Mucosa of descending colon (tissue), 3 donors: ENCODE results near the gene NTSR1. TPM values are rescaled to one million over a fixed set of nuclear protein-coding genes. Genes with fewer than 3 reads are reported as not detected.

ENCODE experiments used
- ATAC-seq: fragments of 200-7000 bp; cut with Tn5 transposase; one replicate; pipeline ENCODE4 v1.9.1; 2020; ENCODE audit warnings: mild to moderate bottlenecking, moderate library complexity
- DNase-seq, 3 donors: peaks; one replicate each; pipeline ENCODE4 v3.0.0-alpha.2; 2020
- H3K36me3 ChIP-seq: fragments of 200-600 bp; one replicate; pipeline ENCODE4 v1.8.0; 2021; ENCODE audit warnings: low read depth, mild to moderate bottlenecking
- H3K4me1 ChIP-seq: fragments of 200-600 bp; one replicate; pipeline ENCODE4 v1.8.0; 2021; ENCODE audit warnings: low read depth, mild to moderate bottlenecking
- H3K4me3 ChIP-seq: fragments of 200-600 bp; one replicate; pipeline ENCODE4 v1.8.0; 2021; ENCODE audit warnings: mild to moderate bottlenecking
- H3K9me3 ChIP-seq: fragments of 200-600 bp; one replicate; pipeline ENCODE4 v1.8.0; 2021; ENCODE audit warnings: mild to moderate bottlenecking
- intact Hi-C, 2 donors: fragments of 100-400 bp; cut with DNase I in 1 of 2; cut with micrococcal nuclease in 1 of 2; formaldehyde crosslinking; loops; one replicate each; pipeline versions ENCODE4 v1.11.0 to v1.11.1; 2022; cut with DNase I, micrococcal nuclease
- total RNA-seq, 3 donors: library from RNA; stranded (reverse); fragmentation: NEBNext Ultra II Directional in 2 of 3; extraction: Animal tissue kit (Norgen Biotek cat#: 25700) in 2 of 3; gene quantifications; one replicate each; pipeline versions ENCODE4 v1.2.1 to v1.2.4, GENCODE V29; 2021 to 2023
- TF ChIP-seq, protein P1 (sequence below): fragments of 200-600 bp; IDR thresholded peaks from one replicate; pipeline ENCODE4 v1.8.0; 2022; ENCODE audit warnings: antibody characterized with exemption, mild to moderate bottlenecking
- donor health status: DM: no; HTN: no; CAD: no; lungs with moderate emphysema.
- donor health status: DM: no; HTN: no; CAD: no.
- donor health status: DM: no; HTN: yes; CAD: no.

The NTSR1 gene
- total RNA-seq, 3 donors from 2014 or later, result 0.31 to 22.1 TPM; not detected in 1

DNA sequence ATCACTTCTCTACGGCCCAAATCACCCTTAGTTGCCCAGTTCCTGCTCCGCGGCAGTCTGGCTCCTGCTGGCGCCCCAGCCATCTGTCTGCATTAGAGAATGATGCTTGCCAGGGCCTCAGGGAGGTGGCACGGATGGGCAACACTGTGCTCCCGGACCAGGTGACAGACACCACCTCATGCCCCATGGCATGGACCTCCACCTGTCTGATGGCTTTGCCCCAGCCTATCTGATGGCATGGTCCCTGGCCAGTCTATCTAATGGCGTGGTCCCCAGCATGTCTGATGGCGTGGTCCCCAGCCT, 68.8 kb downstream of the NTSR1 start:
- ATAC-seq (no peak), DNase-seq (no peak)
- Histone ChIP-seq H3K4me3 (no peak overlapping the region), H3K4me1 (peaks cover 3% of the 10 kb centered on the region), H3K36me3 (no peaks in the 10 kb centered on the region), H3K9me3 (no peaks in the 10 kb centered on the region)
- intact Hi-C loops, result no loop called here
- TF ChIP-seq, protein P1, sequence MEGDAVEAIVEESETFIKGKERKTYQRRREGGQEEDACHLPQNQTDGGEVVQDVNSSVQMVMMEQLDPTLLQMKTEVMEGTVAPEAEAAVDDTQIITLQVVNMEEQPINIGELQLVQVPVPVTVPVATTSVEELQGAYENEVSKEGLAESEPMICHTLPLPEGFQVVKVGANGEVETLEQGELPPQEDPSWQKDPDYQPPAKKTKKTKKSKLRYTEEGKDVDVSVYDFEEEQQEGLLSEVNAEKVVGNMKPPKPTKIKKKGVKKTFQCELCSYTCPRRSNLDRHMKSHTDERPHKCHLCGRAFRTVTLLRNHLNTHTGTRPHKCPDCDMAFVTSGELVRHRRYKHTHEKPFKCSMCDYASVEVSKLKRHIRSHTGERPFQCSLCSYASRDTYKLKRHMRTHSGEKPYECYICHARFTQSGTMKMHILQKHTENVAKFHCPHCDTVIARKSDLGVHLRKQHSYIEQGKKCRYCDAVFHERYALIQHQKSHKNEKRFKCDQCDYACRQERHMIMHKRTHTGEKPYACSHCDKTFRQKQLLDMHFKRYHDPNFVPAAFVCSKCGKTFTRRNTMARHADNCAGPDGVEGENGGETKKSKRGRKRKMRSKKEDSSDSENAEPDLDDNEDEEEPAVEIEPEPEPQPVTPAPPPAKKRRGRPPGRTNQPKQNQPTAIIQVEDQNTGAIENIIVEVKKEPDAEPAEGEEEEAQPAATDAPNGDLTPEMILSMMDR, result no peak

DNA sequence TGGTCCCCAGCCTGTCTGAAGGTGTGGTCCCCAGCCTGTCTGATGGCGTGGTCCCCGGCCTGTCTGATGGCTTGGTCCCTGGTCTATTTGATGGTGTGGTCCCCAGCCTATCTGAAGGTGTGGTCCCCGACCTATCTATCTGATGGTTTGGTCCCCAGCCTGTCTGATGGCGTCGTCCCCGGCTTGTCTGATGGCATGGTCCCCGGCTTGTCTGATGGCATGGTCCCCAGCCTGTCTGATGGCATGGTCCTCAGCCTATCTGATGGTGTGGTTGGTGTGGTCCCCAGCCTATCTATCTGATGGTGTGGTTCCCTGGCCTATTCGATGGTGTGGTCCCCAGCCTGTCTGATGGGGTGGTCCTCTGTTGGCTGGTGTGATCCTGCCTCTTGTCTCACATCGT, 69.4 kb downstream of the NTSR1 start:
- Histone ChIP-seq H3K4me3 (no peak overlapping the region), H3K4me1 (peaks cover 3% of the 10 kb centered on the region), H3K36me3 (no peaks in the 10 kb centered on the region), H3K9me3 (no peaks in the 10 kb centered on the region)
- intact Hi-C loops, result no loop called here
- TF ChIP-seq, protein P1, result no peak
- ATAC-seq (no peak), DNase-seq (no peak)

DNA sequence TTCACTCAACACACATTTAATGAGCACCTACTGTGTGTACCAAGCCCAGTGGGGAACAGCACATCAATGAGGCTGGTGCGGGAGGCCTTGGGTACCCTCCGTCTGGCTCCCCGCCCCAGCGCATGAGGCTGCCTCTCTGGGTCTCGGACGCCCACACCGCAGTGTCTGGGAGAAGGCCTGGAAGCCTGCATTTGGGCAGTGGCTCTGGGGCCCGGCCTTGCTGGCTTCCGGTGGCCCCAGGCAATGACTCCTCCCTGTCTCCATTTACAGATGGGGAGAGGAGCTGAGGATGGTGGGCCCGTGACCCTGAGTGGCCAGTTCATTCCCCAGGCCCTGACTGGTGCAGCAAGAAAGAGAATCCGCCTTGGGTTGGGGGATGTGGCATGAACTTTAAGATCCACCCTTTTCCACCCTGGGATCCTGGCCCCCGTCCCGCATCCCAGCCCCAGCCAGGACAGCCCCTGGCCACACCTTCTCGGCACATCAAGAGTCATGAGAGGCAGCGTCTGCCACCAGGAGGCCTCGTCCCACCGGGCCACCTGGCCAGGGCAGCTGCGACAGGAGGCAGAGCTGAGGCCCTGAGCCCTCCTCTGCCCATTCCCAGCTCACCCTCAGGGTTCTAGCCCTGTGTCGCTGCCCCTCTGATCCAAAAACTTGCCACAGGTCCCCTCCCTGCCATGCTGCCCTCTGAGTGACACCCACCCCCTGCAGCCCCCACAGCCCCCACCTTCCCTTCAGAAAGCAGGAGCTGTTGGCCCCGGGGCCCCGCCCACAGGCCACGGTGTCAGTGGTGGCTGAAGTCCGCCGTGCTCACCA, 70.2 kb downstream of the NTSR1 start:
- Histone ChIP-seq H3K4me3 (no peak overlapping the region), H3K4me1 (peaks cover 3% of the 10 kb centered on the region), H3K9me3 (no peaks in the 10 kb centered on the region), H3K36me3 (no peaks in the 10 kb centered on the region)
- ATAC-seq (no peak), DNase-seq (no peak)
- intact Hi-C loops, result no loop called here
- TF ChIP-seq, protein P1, result no peak

DNA sequence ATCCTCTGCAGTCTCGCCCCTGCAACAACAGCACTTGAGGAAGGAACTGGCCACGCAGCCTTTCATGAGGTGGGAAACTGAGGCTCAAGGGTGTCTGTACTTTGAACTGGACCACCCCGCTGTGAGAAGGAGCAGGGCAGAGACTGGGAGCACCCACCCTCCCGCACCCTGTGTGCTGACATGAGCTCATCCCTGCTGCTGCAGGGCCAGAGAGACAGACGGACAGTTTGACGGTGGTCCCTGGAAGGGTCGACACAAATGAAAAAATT, 70.7 kb downstream of the NTSR1 start:
- H3K4me1 ChIP-seq, result peaks cover 3% of the 10 kb centered on the region
- H3K9me3 ChIP-seq, result no peaks in the 10 kb centered on the region
- DNase-seq (no peak), ATAC-seq (no peak)
- intact Hi-C loops, result no loop called here
- TF ChIP-seq, protein P1, result no peak
- H3K4me3 ChIP-seq, result no peak overlapping the region
- no peaks in the 10 kb centered on the region for H3K36me3 ChIP-seq

DNA sequence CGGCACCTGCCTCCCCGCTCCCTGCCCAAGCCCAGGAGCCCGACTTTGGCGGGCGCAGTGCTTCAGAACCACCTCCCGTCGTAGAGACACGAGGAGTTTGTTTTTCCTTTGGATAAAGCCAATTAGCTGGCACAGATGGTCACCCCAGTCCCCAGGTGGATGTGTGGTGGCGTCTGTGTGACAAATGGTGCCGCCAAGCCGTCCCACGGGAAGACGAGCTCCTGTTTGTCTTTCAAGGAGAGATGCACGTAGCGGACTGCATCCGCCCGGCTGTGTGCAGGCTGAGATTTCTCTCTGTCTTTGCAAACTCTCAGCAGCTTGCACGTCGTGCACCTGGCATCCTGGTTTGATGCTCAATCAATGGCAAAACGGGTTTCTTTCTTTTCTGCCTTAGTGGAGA, 71.6 kb downstream of the NTSR1 start:
- ATAC-seq (no peak), DNase-seq (no peak)
- TF ChIP-seq, protein P1, result no peak
- no peaks in the 10 kb centered on the region for H3K36me3 ChIP-seq
- no peak overlapping the region for H3K4me3 ChIP-seq
- intact Hi-C loops, result no loop called here
- H3K9me3 ChIP-seq, result no peaks in the 10 kb centered on the region
- peaks cover 3% of the 10 kb centered on the region for H3K4me1 ChIP-seq

DNA sequence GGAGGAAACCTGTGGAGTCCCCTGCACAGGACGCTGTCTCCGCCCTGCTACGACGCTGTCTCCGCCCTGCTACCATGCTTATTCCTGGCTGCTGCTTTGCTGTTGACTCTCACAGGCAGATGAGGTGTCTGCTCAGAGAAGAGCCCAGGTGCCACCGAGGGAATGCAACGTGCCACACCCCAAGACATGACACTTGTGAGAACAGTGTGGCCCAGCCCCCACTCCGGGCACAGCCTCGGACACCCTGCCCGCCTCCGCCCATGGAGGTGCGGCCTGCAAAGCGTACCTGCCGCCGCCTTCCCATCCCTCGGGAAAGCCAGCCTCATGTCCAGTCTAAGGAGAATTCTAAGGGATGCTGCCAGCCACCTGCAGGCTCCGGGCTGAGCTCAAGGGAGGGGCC, 72.1 kb downstream of the NTSR1 start:
- no peak overlapping the region for H3K4me3 ChIP-seq
- ATAC-seq, result peak; percentile 39
- DNase-seq, result peak in 1 of 3 donors; percentile 49
- H3K4me1 ChIP-seq, result peaks cover 3% of the 10 kb centered on the region
- no peaks in the 10 kb centered on the region for H3K9me3 ChIP-seq
- H3K36me3 ChIP-seq, result no peaks in the 10 kb centered on the region
- TF ChIP-seq, protein P1, result no peak
- intact Hi-C loops, result no loop called here
